DND-41 (cell line): Measurements from ENCODE around the gene GARIN5B.

Experiments used
- CTCF ChIP-seq: IDR thresholded peaks from 2 replicates; pipeline ENCODE4 v1.5.1; 2012; ENCODE audit warnings: borderline replicate concordance, low read length, moderate library complexity, mild to moderate bottlenecking; ENCODE audit not compliant: poor library complexity, severe bottlenecking; ENCODE audit errors: extremely low read depth
- EZH2 ChIP-seq: IDR thresholded peaks from 3 replicates; pipeline ENCODE4 v1.6.1; 2012; ENCODE audit warnings: borderline replicate concordance, low read depth, mild to moderate bottlenecking, moderate library complexity, low read length, inconsistent platforms; ENCODE audit not compliant: severe bottlenecking

DNA sequence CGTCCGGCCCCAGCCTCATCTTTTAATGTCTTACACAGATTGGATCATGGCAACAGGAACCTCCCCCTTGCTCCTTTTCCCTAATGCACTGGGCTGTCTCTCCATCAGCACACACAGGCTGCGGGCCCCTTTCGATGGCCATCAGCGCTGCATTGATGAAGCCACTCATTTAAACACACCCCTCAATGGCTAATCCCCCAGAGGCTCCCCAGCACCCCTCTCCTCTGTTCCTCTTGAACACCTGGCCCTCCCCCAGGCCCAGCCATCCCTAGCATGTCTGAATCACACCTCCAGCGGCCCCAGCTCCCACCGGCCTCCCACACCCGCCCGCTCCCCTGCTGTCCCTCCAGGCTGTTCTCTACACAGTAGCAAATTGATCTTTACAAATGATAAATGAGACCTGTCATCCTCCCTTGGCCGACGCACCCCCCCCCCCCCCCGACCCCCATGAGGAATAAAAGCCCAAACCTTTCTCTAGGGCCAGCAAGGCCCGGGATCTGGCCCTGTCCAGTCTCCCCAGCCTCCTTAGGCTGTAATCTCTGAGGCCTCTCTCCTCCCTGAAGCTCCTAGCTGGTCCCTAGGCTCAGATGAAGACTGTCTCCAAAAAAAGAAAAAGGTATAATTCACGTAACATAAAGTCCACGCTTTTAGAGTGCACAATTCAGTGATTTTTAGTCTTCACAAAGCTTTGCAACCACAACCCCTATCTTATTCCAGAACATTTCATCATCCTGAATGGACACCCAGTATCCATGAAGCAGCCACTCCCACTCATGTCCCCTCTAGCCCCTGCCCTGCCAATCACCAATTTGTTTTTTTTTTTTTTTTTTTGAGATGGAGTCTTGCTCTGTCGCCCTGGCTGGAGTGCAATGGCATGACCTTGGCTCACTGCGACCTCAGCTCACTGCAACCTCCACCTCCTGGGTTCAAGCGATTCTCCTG lies 30.0 kb upstream of the GARIN5B start:
- TF ChIP-seq CTCF (no peak), EZH2 (no peak)
